HUES6 (cell line): Measurements from ENCODE around the gene CCL27.
"Not testable (repeated sequence)": the region's sequence is repeated elsewhere in the genome, so short reads cannot be mapped to it uniquely, and the experiment has no call there.

ENCODE experiments used
- H3K27ac ChIP-seq: 2 replicates; pipeline ENCODE4 v1.7.0; 2013; ENCODE audit warnings: low read depth, mild to moderate bottlenecking, low read length, inconsistent platforms
- H3K27me3 ChIP-seq: 2 replicates; pipeline ENCODE4 v1.6.1; 2013; ENCODE audit warnings: low read length; ENCODE audit not compliant: control insufficient read depth, insufficient read depth
- H3K36me3 ChIP-seq: 2 replicates; pipeline ENCODE4 v1.6.1; 2013; ENCODE audit warnings: low read length; ENCODE audit not compliant: control insufficient read depth, insufficient read depth
- H3K4me1 ChIP-seq: 2 replicates; pipeline ENCODE4 v1.6.1; 2013; ENCODE audit warnings: low read length; ENCODE audit not compliant: control insufficient read depth, insufficient read depth
- H3K4me3 ChIP-seq: 2 replicates; pipeline ENCODE4 v1.5.1; 2013; ENCODE audit warnings: low read depth, low read length
- H3K9ac ChIP-seq: one replicate; pipeline ENCODE4 v1.6.1; 2013; ENCODE audit warnings: mild to moderate bottlenecking, low read length
- H3K9me3 ChIP-seq: 2 replicates; pipeline ENCODE4 v1.6.1; 2013; ENCODE audit warnings: low read depth, low read length; ENCODE audit not compliant: control insufficient read depth, insufficient read depth

CCL27 gene

GRCh38 chr9:34647651-34648050 is 14.8 kb downstream of the CCL27 start:
- peak overlapping the region; percentile 86 for H3K4me3 ChIP-seq
- peak overlapping the region; percentile 84 for H3K9ac ChIP-seq
- no peak overlapping the region for H3K27ac ChIP-seq
- H3K36me3 ChIP-seq: peaks cover 20% of the 10 kb centered on the region
- H3K9me3 ChIP-seq: no peaks in the 10 kb centered on the region
- H3K27me3 ChIP-seq: no peaks in the 10 kb centered on the region
- peaks cover 36% of the 10 kb centered on the region for H3K4me1 ChIP-seq

DNA sequence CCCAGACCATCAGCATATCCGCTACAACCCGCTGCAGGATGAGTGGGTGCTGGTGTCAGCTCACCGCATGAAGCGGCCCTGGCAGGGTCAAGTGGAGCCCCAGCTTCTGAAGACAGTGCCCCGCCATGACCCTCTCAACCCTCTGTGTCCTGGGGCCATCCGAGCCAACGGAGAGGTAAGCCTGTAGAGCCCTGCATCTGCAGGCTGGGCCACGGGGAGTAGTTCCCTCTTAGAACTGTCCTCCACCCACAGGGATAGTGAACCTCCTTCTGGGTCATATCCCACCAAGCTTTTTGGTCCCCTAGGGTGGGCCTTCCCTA is 15.4 kb downstream of the CCL27 start:
- Histone ChIP-seq H3K4me1 (peaks cover 30% of the 10 kb centered on the region), H3K4me3 (peak overlapping the region; percentile 86), H3K27me3 (no peaks in the 10 kb centered on the region), H3K27ac (peak overlapping the region; percentile 2; the same call in 1 of the 2 replicates), H3K36me3 (peaks cover 20% of the 10 kb centered on the region), H3K9me3 (no peaks in the 10 kb centered on the region), H3K9ac (peak overlapping the region; percentile 84)

DNA sequence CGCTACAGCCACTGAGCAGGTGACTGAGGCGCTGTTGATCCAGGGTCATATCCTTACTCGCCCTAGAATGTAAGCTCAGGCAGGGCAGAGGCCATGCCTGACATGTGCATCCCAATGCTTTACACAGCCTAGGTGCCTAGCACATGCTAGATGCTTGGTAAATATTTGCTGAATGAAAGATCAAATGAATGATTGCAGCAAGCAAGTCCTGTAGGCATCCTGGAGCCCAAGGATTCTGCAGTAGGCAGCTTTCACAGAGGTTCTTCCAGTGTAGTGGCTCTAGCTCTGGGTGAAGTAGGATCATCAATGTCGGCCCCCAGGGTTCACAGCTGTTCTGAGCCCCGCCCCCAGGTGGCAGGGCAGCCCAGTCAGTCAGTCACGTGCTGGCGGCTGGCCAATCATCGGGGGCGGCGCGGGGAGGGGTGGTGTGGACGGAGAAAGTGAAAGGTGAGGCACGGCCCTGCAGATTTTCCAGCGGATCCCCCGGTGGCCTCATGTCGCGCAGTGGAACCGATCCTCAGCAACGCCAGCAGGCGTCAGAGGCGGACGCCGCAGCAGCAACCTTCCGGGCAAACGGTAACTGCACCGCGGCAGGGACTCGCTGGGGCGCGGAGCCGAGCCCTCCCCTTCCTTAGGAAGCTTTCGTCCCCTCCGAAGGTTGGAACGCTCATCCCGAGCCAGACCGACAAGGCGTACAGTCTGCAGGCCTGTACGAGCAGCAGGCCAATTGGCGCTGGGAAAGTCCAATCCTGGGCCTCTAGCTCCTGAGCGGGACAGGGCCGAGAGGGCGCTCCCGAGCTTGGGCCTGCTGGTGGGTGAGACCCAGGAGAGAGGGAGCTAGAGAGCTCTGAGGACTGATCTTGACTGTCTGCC is 16.0 kb downstream of the CCL27 start, which contains the start of gene GALT:
GALT (plus strand) TSS at position 465 of the 873 bp plus-strand sequence; CDS start at position 495, 30 bp downstream.
- H3K27ac ChIP-seq: peak within 1 kb of the TSS; percentile 2; the same call in 1 of the 2 replicates
- H3K27me3 ChIP-seq: no peaks in the 10 kb centered on the region

DNA sequence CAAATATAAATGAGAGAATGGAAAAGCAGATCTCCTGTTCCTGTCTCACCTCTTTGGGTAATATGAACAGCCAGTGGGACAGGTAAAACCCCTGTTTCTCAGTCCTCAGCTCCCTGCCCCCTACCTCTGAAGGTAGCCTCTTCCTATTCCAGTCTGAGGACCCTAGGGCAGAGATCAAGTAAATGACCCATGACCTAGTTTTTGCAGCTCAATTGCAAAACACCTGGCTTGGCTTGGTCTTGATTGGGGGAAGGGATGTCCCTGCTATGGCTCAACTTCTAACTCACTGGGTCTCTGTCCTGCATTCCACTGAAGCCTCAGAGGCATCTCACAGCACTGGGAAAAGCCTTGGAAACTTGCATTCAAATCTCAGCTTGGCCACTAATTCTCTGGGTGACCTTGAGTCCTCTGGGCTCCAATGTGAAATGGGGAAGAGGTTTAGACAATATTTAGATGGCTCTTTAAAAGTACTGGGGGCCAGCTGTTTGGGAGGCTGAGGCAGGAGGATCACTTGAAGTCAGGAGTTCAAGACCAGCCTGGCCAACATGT is 17.6 kb downstream of the CCL27 start:
- no peaks in the 10 kb centered on the region for H3K27me3 ChIP-seq
- H3K36me3 ChIP-seq: peaks cover 18% of the 10 kb centered on the region
- H3K4me1 ChIP-seq: peaks cover 21% of the 10 kb centered on the region
- H3K9me3 ChIP-seq: no peaks in the 10 kb centered on the region
- no peak overlapping the region for H3K9ac ChIP-seq
- no peak overlapping the region for H3K27ac ChIP-seq
- peak overlapping the region; percentile 27; the same call in 1 of the 2 replicates for H3K4me3 ChIP-seq

More for the DNA sequence above, 16.0 kb downstream of the CCL27 start, which contains the start of gene GALT:
- Histone ChIP-seq H3K9ac (peak within 1 kb of the TSS; percentile 84), H3K36me3 (peaks cover 20% of the 10 kb centered on the region), H3K4me3 (peak within 1 kb of the TSS; percentile 86), H3K9me3 (no peaks in the 10 kb centered on the region), H3K4me1 (peaks cover 27% of the 10 kb centered on the region)

GRCh38 chr9:34642679-34643078 is 19.8 kb downstream of the CCL27 start:
- H3K4me3 ChIP-seq: no peak overlapping the region
- no peak overlapping the region for H3K27ac ChIP-seq
- no peaks in the 10 kb centered on the region for H3K9me3 ChIP-seq
- no peaks in the 10 kb centered on the region for H3K27me3 ChIP-seq
- H3K9ac ChIP-seq: no peak overlapping the region
- peaks cover 25% of the 10 kb centered on the region for H3K4me1 ChIP-seq
- H3K36me3 ChIP-seq: no peaks in the 10 kb centered on the region

- not testable (repeated sequence) for H3K9me3 ChIP-seq, H3K27ac ChIP-seq, H3K9ac ChIP-seq, H3K4me3 ChIP-seq, H3K27me3 ChIP-seq
- Histone ChIP-seq H3K36me3 (peaks cover 11% of the 10 kb centered on the region), H3K4me1 (peaks cover 16% of the 10 kb centered on the region)
Measured at GRCh38 chr9:34639322-34639721, 23.1 kb downstream of the CCL27 start.

DNA sequence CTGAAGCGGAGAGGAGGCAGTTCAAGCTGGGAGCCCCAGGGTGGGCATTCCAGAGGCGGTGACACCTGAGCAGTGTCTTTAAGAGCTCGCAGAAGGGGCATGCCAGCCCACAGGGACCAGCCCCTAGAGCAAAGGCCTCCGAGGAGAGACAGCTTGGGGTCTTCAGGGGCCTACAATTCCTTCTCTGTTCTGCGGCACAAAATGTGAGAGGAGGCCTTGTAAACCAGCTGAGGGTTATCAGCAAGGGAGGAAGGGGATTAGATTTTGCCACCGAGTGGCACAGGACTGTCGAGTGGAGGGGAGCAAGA is 24.4 kb downstream of the CCL27 start:
- Histone ChIP-seq H3K4me3 (peak overlapping the region; percentile 91), H3K27me3 (peaks cover 10% of the 10 kb centered on the region), H3K4me1 (peaks cover 18% of the 10 kb centered on the region), H3K36me3 (peaks cover 11% of the 10 kb centered on the region), H3K27ac (no peak overlapping the region), H3K9me3 (no peaks in the 10 kb centered on the region), H3K9ac (peak overlapping the region; percentile 85)

DNA sequence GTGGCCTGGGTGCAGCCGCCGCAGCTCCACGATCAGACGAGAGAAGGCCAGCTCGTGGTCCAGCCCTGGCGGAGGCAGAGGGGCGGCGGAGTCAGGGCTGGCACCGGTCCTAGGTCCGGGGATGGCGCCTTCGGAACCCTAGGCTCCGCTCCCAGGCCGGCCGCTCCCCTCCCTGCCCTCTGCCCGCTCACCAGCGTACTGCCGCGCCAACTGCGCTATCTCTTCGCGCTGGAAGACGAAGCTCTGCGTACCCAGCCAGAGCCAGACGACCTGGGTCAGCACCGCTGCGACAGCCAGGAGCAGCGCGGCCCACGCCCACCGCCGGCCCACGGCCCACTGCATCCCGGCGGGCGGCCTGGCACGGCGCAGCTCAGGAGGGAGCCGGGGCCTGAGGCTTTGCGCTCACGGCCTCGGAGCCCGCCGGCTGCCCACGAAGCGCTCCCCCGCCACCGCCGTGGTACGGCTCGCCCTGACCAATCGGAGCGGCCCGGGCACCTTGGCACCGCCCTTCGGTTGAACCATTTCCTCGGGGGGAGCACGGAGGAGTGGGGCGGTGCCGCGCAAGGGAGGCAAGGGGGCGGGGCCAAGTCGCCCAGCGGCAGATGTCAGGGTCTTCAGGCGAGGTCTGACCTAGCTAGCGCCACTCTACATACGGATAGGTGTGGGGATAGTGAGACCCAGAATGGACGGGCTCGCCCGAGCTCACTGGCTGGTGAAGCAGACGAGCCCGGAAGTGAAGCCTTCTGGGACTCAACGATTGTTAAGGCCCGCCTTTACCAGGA is 24.9 kb downstream of the CCL27 start, which contains the start of gene SIGMAR1:
SIGMAR1 (minus strand) TSS at position 432 of the 782 bp plus-strand sequence; CDS start at position 342, 90 bp downstream.
- Histone ChIP-seq H3K27me3 (peaks cover 16% of the 10 kb centered on the region), H3K9ac (peak within 1 kb of the TSS; percentile 85), H3K4me1 (peaks cover 18% of the 10 kb centered on the region), H3K36me3 (peaks cover 11% of the 10 kb centered on the region), H3K4me3 (peak within 1 kb of the TSS; percentile 91), H3K9me3 (no peaks in the 10 kb centered on the region), H3K27ac (peak within 1 kb of the TSS; percentile 52; the same call in 1 of the 2 replicates)

DNA sequence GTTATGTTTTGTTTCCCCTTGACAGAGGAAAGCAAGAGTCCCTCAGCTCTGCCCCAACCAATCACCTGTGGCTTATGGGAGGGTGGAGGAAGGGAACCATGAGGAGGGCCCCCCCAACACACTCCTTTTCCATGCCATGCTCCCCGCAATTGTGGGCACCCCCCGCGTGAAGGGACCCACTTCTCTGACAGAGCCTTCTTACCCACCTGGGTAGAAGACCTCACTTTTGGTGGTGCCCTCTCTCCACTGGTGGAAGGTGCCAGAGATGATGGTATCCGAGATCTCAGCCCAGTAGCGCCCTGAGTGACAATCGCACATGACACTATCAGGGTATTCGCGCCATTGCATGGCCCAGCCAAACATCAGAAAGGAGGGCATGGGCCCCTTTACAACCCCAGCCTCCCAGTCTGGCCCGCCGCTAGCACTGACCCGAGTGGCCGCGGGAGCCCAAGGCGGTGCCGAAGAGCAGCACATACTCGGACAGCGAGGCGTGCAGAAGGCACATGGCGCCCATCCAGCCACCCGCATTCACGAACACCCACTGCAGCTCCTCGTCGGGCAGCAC is 25.6 kb downstream of the CCL27 start:
- H3K4me1 ChIP-seq: peaks cover 18% of the 10 kb centered on the region
- peaks cover 11% of the 10 kb centered on the region for H3K36me3 ChIP-seq
- H3K4me3 ChIP-seq: peak overlapping the region; percentile 91
- peaks cover 23% of the 10 kb centered on the region for H3K27me3 ChIP-seq
- H3K9me3 ChIP-seq: no peaks in the 10 kb centered on the region
- peak overlapping the region; percentile 52; the same call in 1 of the 2 replicates for H3K27ac ChIP-seq
- peak overlapping the region; percentile 85 for H3K9ac ChIP-seq

DNA sequence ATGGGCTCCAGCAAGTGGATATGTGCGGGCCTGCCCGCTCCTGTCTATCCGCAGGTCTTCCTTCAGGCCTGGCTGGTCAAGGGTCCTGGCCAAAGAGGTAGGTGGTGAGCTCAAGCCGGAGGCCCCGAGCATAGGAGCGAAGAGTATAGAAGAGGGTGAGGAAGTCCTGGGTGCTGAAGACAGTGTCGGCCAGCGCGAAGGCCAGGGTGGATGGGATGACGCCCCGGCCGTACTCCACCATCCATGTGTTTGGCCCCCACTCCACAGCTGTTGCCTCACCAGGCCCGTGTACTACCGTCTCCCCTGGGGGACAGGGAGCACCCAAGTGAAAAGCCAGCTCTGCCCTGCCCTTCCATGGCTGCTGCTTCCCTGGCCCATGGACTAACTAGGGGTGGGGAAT is 26.9 kb downstream of the CCL27 start:
- H3K27me3 ChIP-seq: peaks cover 36% of the 10 kb centered on the region
- H3K36me3 ChIP-seq: peaks cover 11% of the 10 kb centered on the region
- H3K9me3 ChIP-seq: no peaks in the 10 kb centered on the region
- H3K9ac ChIP-seq: no peak overlapping the region
- H3K27ac ChIP-seq: no peak overlapping the region
- H3K4me3 ChIP-seq: no peak overlapping the region
- peaks cover 18% of the 10 kb centered on the region for H3K4me1 ChIP-seq
